HUES64 (cell line): ENCODE results near the gene ZC3H4.

Source experiments
- H3K27ac ChIP-seq: 2 replicates; pipeline ENCODE4 v1.7.0; 2013; ENCODE audit warnings: low read depth, low read length, inconsistent platforms
- H3K27me3 ChIP-seq: 2 replicates; pipeline ENCODE4 v1.6.1; 2013; ENCODE audit warnings: mild to moderate bottlenecking, low read length; ENCODE audit not compliant: insufficient read depth
- H3K36me3 ChIP-seq: 2 replicates; pipeline ENCODE4 v1.6.1; 2013; ENCODE audit warnings: mild to moderate bottlenecking, low read length; ENCODE audit not compliant: insufficient read depth
- H3K4me1 ChIP-seq: 2 replicates; pipeline ENCODE4 v1.6.1; 2013; ENCODE audit warnings: mild to moderate bottlenecking, low read length, moderate library complexity; ENCODE audit not compliant: insufficient read depth
- H3K4me3 ChIP-seq: 2 replicates; pipeline ENCODE4 v1.5.1; 2013; ENCODE audit warnings: mild to moderate bottlenecking, low read length, moderate library complexity
- H3K9ac ChIP-seq: 2 replicates; pipeline ENCODE4 v1.6.1; 2013; ENCODE audit warnings: mild to moderate bottlenecking, low read depth, low read length
- H3K9me3 ChIP-seq: 2 replicates; pipeline ENCODE4 v1.6.1; 2013; ENCODE audit warnings: low read depth, low read length; ENCODE audit not compliant: insufficient read depth
- WGBS: fragments of 150-250, 120-280 bp; methylation state at CpG from one replicate; pipeline ENCODE4 v1.1.7; 2013; ENCODE audit warnings: missing lambda C conversion rate; 5-methylcytosine and 5-hydroxymethylcytosine counted together

Gene ZC3H4

GRCh38 chr19:47132194-47132852 is 18.7 kb upstream of the ZC3H4 start:
- H3K9me3 ChIP-seq = no peaks in the 10 kb centered on the region
- 79% methylated on average over 6 of the region's 7 CpGs for WGBS
- H3K27ac ChIP-seq = no peak overlapping the region
- peaks cover 11% of the 10 kb centered on the region; the same call in 1 of the 2 replicates for H3K4me1 ChIP-seq
- H3K4me3 ChIP-seq = peak overlapping the region; percentile 94
- H3K9ac ChIP-seq = peak overlapping the region; percentile 95
- H3K36me3 ChIP-seq = peaks cover 25% of the 10 kb centered on the region
- H3K27me3 ChIP-seq = no peaks in the 10 kb centered on the region

- no peaks in the 10 kb centered on the region for H3K9me3 ChIP-seq
- peak within 1 kb of the TSS; percentile 94 for H3K4me3 ChIP-seq
- peaks cover 11% of the 10 kb centered on the region; the same call in 1 of the 2 replicates for H3K4me1 ChIP-seq
- peak within 1 kb of the TSS; percentile 90 for H3K27ac ChIP-seq
- H3K9ac ChIP-seq = peak within 1 kb of the TSS; percentile 95
- no peaks in the 10 kb centered on the region for H3K27me3 ChIP-seq
- H3K36me3 ChIP-seq = peaks cover 23% of the 10 kb centered on the region
- WGBS = under 1% methylated on average over 51 of the region's 51 CpGs
Observed at GRCh38 chr19:47130589-47131227, 17.1 kb upstream of the ZC3H4 start, which contains the start of gene SAE1. TSS of gene SAE1 (plus strand) at chr19:47130835. CDS start at chr19:47130931, 96 bp downstream.

GRCh38 chr19:47130120-47130588 is 16.6 kb upstream of the ZC3H4 start:
- WGBS = 73% methylated on average over 8 of the region's 8 CpGs
- Histone ChIP-seq H3K4me3 (0 out of 2 replicates have a peak overlapping the region, but pooled peaks have one; percentile 94), H3K27me3 (no peaks in the 10 kb centered on the region), H3K27ac (no peak overlapping the region; the same call in 1 of the 2 replicates), H3K9ac (no peak overlapping the region), H3K9me3 (no peaks in the 10 kb centered on the region), H3K36me3 (peaks cover 18% of the 10 kb centered on the region), H3K4me1 (peaks cover 11% of the 10 kb centered on the region; the same call in 1 of the 2 replicates)

- H3K4me3 ChIP-seq = no peak overlapping the region
- peaks cover 13% of the 10 kb centered on the region; the same call in 1 of the 2 replicates for H3K4me1 ChIP-seq
- H3K27me3 ChIP-seq = no peaks in the 10 kb centered on the region
- H3K9ac ChIP-seq = no peak overlapping the region
- WGBS = 98% methylated on average over 4 of the region's 4 CpGs
- peaks cover 15% of the 10 kb centered on the region for H3K36me3 ChIP-seq
- H3K9me3 ChIP-seq = no peaks in the 10 kb centered on the region
- H3K27ac ChIP-seq = no peak overlapping the region
Observed at GRCh38 chr19:47129579-47129978, 16.0 kb upstream of the ZC3H4 start.

GRCh38 chr19:47125669-47125938 is 12.0 kb upstream of the ZC3H4 start:
- H3K4me1 ChIP-seq = peaks cover 3% of the 10 kb centered on the region; the same call in 1 of the 2 replicates
- no peak overlapping the region for H3K27ac ChIP-seq
- no peaks in the 10 kb centered on the region for H3K27me3 ChIP-seq
- H3K9ac ChIP-seq = no peak overlapping the region
- H3K9me3 ChIP-seq = no peaks in the 10 kb centered on the region
- no peaks in the 10 kb centered on the region for H3K36me3 ChIP-seq
- no peak overlapping the region for H3K4me3 ChIP-seq

- Histone ChIP-seq H3K9me3 (no peaks in the 10 kb centered on the region), H3K4me3 (no peak overlapping the region), H3K27ac (no peak overlapping the region), H3K36me3 (no peaks in the 10 kb centered on the region), H3K27me3 (no peaks in the 10 kb centered on the region), H3K9ac (no peak overlapping the region), H3K4me1 (peaks cover 3% of the 10 kb centered on the region; the same call in 1 of the 2 replicates)
- WGBS = 40% methylated on average over 7 of the region's 8 CpGs
Observed at GRCh38 chr19:47124937-47125668, 11.5 kb upstream of the ZC3H4 start.

DNA sequence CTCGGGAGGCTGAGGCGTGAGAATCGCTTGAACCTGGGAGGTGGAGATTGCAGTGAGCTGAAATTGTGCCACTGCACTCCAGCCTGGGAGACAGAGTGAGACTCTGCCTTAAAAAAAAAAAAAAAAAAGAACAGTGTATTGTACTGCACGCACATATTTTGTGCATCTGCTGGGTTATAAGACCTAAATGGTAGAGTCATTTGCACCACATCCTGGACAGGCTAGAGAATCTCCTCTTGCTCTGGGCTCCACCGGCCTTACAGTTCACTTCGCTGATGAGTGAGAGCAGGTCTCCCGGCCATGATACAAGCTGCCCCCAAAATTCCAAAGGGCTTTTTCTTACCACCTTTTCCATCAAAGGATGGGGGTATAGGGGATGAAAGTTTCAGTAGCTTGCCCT is 9.8 kb upstream of the ZC3H4 start:
- 94% methylated on average over 7 of the region's 7 CpGs for WGBS
- Histone ChIP-seq H3K27ac (no peak overlapping the region), H3K27me3 (no peaks in the 10 kb centered on the region), H3K36me3 (no peaks in the 10 kb centered on the region), H3K4me1 (peaks cover 3% of the 10 kb centered on the region; the same call in 1 of the 2 replicates), H3K4me3 (no peak overlapping the region), H3K9me3 (no peaks in the 10 kb centered on the region), H3K9ac (no peak overlapping the region)

- Histone ChIP-seq H3K27ac (no peak overlapping the region), H3K9ac (no peak overlapping the region), H3K4me3 (no peak overlapping the region), H3K9me3 (no peaks in the 10 kb centered on the region), H3K4me1 (peaks cover 3% of the 10 kb centered on the region; the same call in 1 of the 2 replicates), H3K36me3 (no peaks in the 10 kb centered on the region), H3K27me3 (no peaks in the 10 kb centered on the region)
- 87% methylated on average over 14 of the region's 14 CpGs for WGBS
Observed at GRCh38 chr19:47122359-47123335, 9.1 kb upstream of the ZC3H4 start.

DNA sequence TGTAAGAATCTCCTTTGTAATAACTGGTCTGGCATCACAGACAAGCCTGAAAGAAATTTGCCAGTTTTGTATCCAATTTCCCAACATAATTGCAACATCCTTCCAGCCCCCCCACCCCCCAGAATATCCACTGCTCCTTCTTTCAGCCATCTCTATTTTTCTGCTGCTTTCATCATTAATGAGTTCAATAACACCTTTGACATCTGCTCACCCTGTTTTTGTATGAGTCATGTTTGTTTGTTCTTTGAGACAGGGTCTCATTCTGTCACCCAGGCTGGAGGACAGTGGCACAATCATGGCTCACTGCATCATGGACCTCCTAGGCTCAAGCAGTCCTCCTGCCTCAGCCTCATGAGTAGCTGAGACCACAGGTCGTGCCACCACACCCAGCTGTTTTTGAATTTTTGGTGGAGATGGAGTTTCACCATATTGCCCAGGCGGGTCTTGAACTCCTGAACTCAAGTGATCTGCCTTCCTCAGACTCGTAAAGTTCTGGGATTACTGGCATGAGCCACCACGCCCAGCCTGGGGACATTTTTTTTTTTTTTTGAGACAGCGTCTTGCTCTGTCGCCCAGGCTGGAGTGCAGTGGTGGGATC is 7.0 kb upstream of the ZC3H4 start:
- 97% methylated on average over 6 of the region's 6 CpGs for WGBS
- Histone ChIP-seq H3K36me3 (no peaks in the 10 kb centered on the region), H3K4me1 (peaks cover 3% of the 10 kb centered on the region; the same call in 1 of the 2 replicates), H3K27me3 (no peaks in the 10 kb centered on the region), H3K4me3 (no peak overlapping the region), H3K27ac (no peak overlapping the region), H3K9me3 (no peaks in the 10 kb centered on the region), H3K9ac (no peak overlapping the region)
